Measurements from ENCODE around the gene LINC01488. TPM values are rescaled to one million over a fixed set of nuclear protein-coding genes. Genes with fewer than 3 reads are reported as not detected.

LINC01488 gene
- total and polyA plus RNA-seq, 2 donors (not counting 1 experiment from before 2014, with no cell fraction given): not detected

DNA sequence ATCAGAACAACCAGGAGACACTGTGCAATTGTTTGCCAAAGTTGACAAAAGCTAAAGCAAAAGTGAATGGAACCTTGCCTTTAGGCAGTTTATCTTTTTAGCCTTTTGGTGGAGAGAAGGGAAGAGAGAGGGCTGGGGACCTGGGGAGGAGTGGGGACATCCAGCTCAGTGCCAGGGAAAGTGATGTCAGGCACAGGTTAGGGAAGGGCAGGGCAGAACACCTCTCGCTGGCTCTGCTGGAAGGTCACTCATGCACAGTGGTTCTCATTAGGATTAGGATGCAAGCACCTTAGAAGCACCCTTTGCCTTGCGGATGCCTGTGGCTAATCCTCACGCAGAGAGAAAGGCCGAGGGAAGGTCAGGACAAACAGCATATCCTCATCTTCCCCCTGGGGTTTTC lies 14.3 kb upstream of the LINC01488 start:
- Histone ChIP-seq H3K79me2 (ENCODE audit: control insufficient read depth, insufficient read depth, low read length) (no peaks in the 10 kb centered on the region), H3K36me3 (replicated peaks in 1 of 2; ENCODE audit: control extremely low read depth in 1 of 2, control insufficient read depth in 1 of 2, extremely low read depth in 1 of 2, insufficient read depth in 2 of 2, low read length in 1 of 2) (no peaks in the 10 kb centered on the region), H3K4me3 (ENCODE audit: control extremely low read depth in 1 of 5, extremely low read depth in 1 of 5, insufficient read depth in 1 of 5, low read depth in 2 of 5, low read length in 4 of 5) (no peak overlapping the region), H3K9ac (ENCODE audit: low read length) (no peak overlapping the region), H3K4me1 (ENCODE audit: control insufficient read depth in 2 of 2, insufficient read depth in 2 of 2, low read length in 2 of 2) (no peaks in the 10 kb centered on the region), H3K27me3 (replicated peaks in 1 of 4; ENCODE audit: control extremely low read depth in 1 of 4, control insufficient read depth in 3 of 4, insufficient read depth in 4 of 4, low read length in 3 of 4) (peaks cover 0 to 4% (median under 1%) of the 10 kb centered on the region in 4 experiments), H3K27ac (ENCODE audit: low read length in 2 of 2) (no peak overlapping the region), H3K4me2 (replicated peaks; ENCODE audit: low read depth, low read length, poor library complexity, severe bottlenecking) (no peak overlapping the region), H3K9me3 (ENCODE audit: control extremely low read depth in 1 of 3, control insufficient read depth in 2 of 3, insufficient read depth in 1 of 3, low read length in 2 of 3) (no peaks in the 10 kb centered on the region), H4K20me1 (ENCODE audit: control insufficient read depth, insufficient read depth, low read length, poor library complexity, severe bottlenecking) (no peaks in the 10 kb centered on the region), H2AFZ (ENCODE audit: insufficient read depth, low read depth, low read length, poor library complexity, severe bottlenecking) (no peak overlapping the region)
- ChIA-PET POLR2A (no interaction called here), CTCF (no interaction called here)
- DNase-seq: no peak
- H3K27me3 Mint-ChIP-seq: peaks cover 12% of the 10 kb centered on the region
- intact Hi-C loops (cut with micrococcal nuclease): no loop called here
- WGBS (ENCODE audit: insufficient coverage): 92% methylated on average over 1 of the region's 4 CpGs
- H3K4me1 Mint-ChIP-seq: peaks cover 2% of the 10 kb centered on the region
- no peaks in the 10 kb centered on the region for H3K9me3 Mint-ChIP-seq (ENCODE audit: insufficient read depth)
- no peak overlapping the region for H3K27ac Mint-ChIP-seq
- no peak for TF ChIP-seq EZH2 (IDR thresholded peaks at IDR 0.05; ENCODE audit: borderline replicate concordance, insufficient read depth, low read depth, low read length, poor library complexity, severe bottlenecking)
- TF ChIP-seq, protein P1, sequence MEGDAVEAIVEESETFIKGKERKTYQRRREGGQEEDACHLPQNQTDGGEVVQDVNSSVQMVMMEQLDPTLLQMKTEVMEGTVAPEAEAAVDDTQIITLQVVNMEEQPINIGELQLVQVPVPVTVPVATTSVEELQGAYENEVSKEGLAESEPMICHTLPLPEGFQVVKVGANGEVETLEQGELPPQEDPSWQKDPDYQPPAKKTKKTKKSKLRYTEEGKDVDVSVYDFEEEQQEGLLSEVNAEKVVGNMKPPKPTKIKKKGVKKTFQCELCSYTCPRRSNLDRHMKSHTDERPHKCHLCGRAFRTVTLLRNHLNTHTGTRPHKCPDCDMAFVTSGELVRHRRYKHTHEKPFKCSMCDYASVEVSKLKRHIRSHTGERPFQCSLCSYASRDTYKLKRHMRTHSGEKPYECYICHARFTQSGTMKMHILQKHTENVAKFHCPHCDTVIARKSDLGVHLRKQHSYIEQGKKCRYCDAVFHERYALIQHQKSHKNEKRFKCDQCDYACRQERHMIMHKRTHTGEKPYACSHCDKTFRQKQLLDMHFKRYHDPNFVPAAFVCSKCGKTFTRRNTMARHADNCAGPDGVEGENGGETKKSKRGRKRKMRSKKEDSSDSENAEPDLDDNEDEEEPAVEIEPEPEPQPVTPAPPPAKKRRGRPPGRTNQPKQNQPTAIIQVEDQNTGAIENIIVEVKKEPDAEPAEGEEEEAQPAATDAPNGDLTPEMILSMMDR (IDR thresholded peaks at IDR 0.05): no peak
- ATAC-seq (ENCODE audit: low read depth): no peak
- no peak overlapping the region for H3K4me3 Mint-ChIP-seq

DNA sequence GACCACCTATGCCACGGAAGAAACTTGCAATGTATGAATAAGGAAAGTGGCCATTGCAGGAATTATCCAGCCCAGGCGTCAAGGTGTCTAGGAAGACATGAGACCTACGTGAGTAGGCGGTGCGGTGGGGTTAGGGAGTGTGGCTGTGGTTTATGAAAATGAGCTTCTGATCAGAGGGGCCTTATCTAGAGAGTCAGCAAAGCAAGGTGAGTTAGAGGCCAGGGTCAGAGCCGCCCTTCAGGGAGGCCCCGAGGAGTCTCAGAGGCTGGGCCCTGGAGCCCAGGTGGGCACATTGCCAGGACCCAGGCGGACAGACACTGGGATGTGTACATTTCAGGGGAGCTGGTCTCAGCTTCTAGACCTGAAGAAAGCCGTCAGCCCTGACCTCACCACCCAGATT lies 13.8 kb upstream of the LINC01488 start:
- POLR2A ChIA-PET: no interaction called here
- DNase-seq: no peak

More for the DNA sequence above, 13.8 kb upstream of the LINC01488 start:
- H3K27ac ChIP-seq (ENCODE audit: low read length in 2 of 2): no peak overlapping the region
- H3K9me3 ChIP-seq (ENCODE audit: control extremely low read depth in 1 of 3, control insufficient read depth in 2 of 3, insufficient read depth in 1 of 3, low read length in 2 of 3): peaks cover 0 to 2% (median 0%) of the 10 kb centered on the region in 3 donors
- ATAC-seq (ENCODE audit: low read depth): no peak
- no peak overlapping the region for H2AFZ ChIP-seq (ENCODE audit: insufficient read depth, low read depth, low read length, poor library complexity, severe bottlenecking)
- Mint-ChIP-seq H3K27ac (no peak overlapping the region), H3K9me3 (ENCODE audit: insufficient read depth) (no peaks in the 10 kb centered on the region), H3K4me1 (peaks cover 2% of the 10 kb centered on the region), H3K27me3 (peaks cover 8% of the 10 kb centered on the region), H3K4me3 (no peak overlapping the region)
- H3K4me1 ChIP-seq (ENCODE audit: control insufficient read depth in 2 of 2, insufficient read depth in 2 of 2, low read length in 2 of 2): no peaks in the 10 kb centered on the region
- H3K4me2 ChIP-seq (replicated peaks; ENCODE audit: low read depth, low read length, poor library complexity, severe bottlenecking): no peak overlapping the region
- intact Hi-C loops (cut with micrococcal nuclease): no loop called here
- CTCF ChIA-PET: no interaction called here
- H3K79me2 ChIP-seq (ENCODE audit: control insufficient read depth, insufficient read depth, low read length): no peaks in the 10 kb centered on the region
- H3K9ac ChIP-seq (ENCODE audit: low read length): no peak overlapping the region
- no peaks in the 10 kb centered on the region for H3K36me3 ChIP-seq (replicated peaks in 1 of 2; ENCODE audit: control extremely low read depth in 1 of 2, control insufficient read depth in 1 of 2, extremely low read depth in 1 of 2, insufficient read depth in 2 of 2, low read length in 1 of 2)
- 77% methylated on average over 8 of the region's 9 CpGs for WGBS (ENCODE audit: insufficient coverage)
- H3K27me3 ChIP-seq (replicated peaks in 1 of 4; ENCODE audit: control extremely low read depth in 1 of 4, control insufficient read depth in 3 of 4, insufficient read depth in 4 of 4, low read length in 3 of 4): peaks cover 0 to 4% (median 0%) of the 10 kb centered on the region in 4 experiments
- no peaks in the 10 kb centered on the region for H4K20me1 ChIP-seq (ENCODE audit: control insufficient read depth, insufficient read depth, low read length, poor library complexity, severe bottlenecking)
- H3K4me3 ChIP-seq (ENCODE audit: control extremely low read depth in 1 of 5, extremely low read depth in 1 of 5, insufficient read depth in 1 of 5, low read depth in 2 of 5, low read length in 4 of 5): no peak overlapping the region
- TF ChIP-seq, protein P1 (IDR thresholded peaks at IDR 0.05): no peak
- no peak for TF ChIP-seq EZH2 (IDR thresholded peaks at IDR 0.05; ENCODE audit: borderline replicate concordance, insufficient read depth, low read depth, low read length, poor library complexity, severe bottlenecking)

Measured in B cell (primary cell).